Pancreas (tissue), 10 donors: ENCODE data around the gene ALK. TPM values are rescaled to one million over a fixed set of nuclear protein-coding genes. Genes with fewer than 3 reads are reported as not detected.
A peak's percentile ranks its signal among the peaks of the same experiment; 100 is the strongest.

Experiments
- ATAC-seq, 4 donors: fragments of 200-7000 bp; cut with Tn5 transposase; one replicate each; pipeline versions ENCODE4 v1.8.0 to v1.9.1; 2020; ENCODE audit warnings: mild to moderate bottlenecking in 4 of 4, moderate library complexity in 4 of 4
- DNase-seq, 6 donors: peaks; one replicate each; pipeline ENCODE4 v3.0.0-alpha.2; 2020
- FAIRE-seq: peaks from 2 replicates; lab custom pipeline; 2012; peaks lifted over from hg19 to GRCh38; lab: Jason Lieb, UNC
- H3K27ac ChIP-seq, 4 donors: fragments of 200-600 bp; sonication (generic); 1 replicate in 3 of 4; 2 replicates in 1 of 4; pipeline versions ENCODE4 v1.5.0 to v1.8.0; 2020
- H3K27me3 ChIP-seq, 4 donors: fragments of 200-600 bp; one replicate each; pipeline ENCODE4 v1.8.0; 2021
- H3K36me3 ChIP-seq, 3 donors: fragments of 200-600 bp; sonication (generic) in 1 of 3; one replicate each; pipeline versions ENCODE4 v1.5.0 to v1.8.0; 2020 to 2021
- H3K4me1 ChIP-seq, 3 donors: fragments of 200-600 bp; one replicate each; pipeline ENCODE4 v1.8.0; 2021
- H3K4me3 ChIP-seq, 4 donors: fragments of 200-600 bp; sonication (generic) in 2 of 4; one replicate each; pipeline versions ENCODE4 v1.5.0 to v1.8.0; 2020 to 2021
- H3K9me3 ChIP-seq, 4 donors: fragments of 200-600 bp; one replicate each; pipeline ENCODE4 v1.8.0; 2021
- WGBS, 2 donors: extraction: QIAGEN DNeasy Blood & Tissue Kit; methylation state at CpG; one replicate each; pipeline ENCODE4 v1.1.7; 2013; 5-methylcytosine and 5-hydroxymethylcytosine counted together
- intact Hi-C, 3 donors: fragments of 100-400 bp; cut with DNase I; formaldehyde crosslinking; loops; one replicate each; pipeline versions ENCODE4 v1.11.1 to v1.14.2; 2022
- polyA plus RNA-seq, 2 donors: library from polyadenylated mRNA; stranded (reverse); fragments of 200-250 nt; gene quantifications; one replicate each; pipeline ENCODE4 v1.2.3, GENCODE V29; 2013
- total RNA-seq, 6 donors: library from RNA; stranded (reverse); fragmentation: NEBNext Ultra II Directional in 4 of 6; extraction: Animal tissue kit (Norgen Biotek cat#: 25700) in 4 of 6; gene quantifications; one replicate each; pipeline versions ENCODE4 v1.2.1 to v1.2.4, GENCODE V29; 2021 to 2023
- TF ChIP-seq, protein P1 (sequence below), 4 donors: fragments of 200-600 bp; sonication (generic) in 3 of 4; IDR thresholded peaks; one replicate each; pipeline versions ENCODE4 v1.5.0 to v1.8.0; 2021; ENCODE audit warnings: antibody characterized with exemption in 4 of 4
- donor health status: healthy with polysubstance abuse.
- donor health status: DM: no; HTN: no; CAD: no; lungs with moderate emphysema.
- donor health status: DM: no; HTN: no; CAD: no.
- donor health status: control.
- donor health status: control.
- donor health status: Bipolar disorder and iron deficiency.
- donor health status: DM: yes; HTN: yes; CAD: no.
- donor health status: DM: no; HTN: no; CAD: no.
- donor health status: DM: no; HTN: no; CAD: no.
- donor health status: DM: yes; HTN: yes; CAD: no.

Gene ALK
- total and polyA plus RNA-seq, 8 donors: 0.05 to 0.17 (median 0.09) TPM; not detected in 2

DNA sequence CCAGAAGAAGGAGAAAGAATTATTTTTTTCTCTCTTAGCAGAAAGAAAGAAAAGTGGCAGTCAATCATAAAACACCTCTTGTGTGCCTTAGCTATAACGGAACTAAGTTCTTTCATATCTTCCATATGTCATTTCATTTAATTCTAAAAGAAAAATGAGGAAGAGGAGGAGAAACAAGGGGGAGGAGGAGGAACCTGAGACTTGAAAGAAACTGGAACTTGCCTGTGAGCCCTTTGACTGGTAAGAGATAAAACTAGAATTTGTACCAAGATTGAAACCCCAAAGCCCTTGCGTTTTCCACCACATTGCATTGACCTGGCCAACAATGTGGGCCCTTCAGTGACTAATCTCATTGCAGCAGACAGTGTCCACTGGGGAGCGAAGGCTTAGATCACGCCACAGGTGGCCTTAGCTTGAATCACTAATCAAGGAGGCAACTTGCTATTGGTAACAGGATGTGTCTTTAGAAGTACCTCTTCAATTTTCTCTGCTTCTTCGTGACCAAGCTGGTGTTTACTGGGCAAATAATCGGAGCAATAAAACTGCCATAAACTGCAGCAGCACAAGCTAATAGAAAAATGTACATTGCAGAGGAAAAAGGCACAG is 498.2 kb downstream of the ALK start:
- FAIRE-seq (no peak), DNase-seq (no peak), ATAC-seq (no peak)
- intact Hi-C loops: no loop called here
- no peaks in the 10 kb centered on the region for H3K4me1 ChIP-seq
- no peak overlapping the region for H3K4me3 ChIP-seq
- H3K9me3 ChIP-seq: no peaks in the 10 kb centered on the region
- H3K36me3 ChIP-seq: no peaks in the 10 kb centered on the region
- H3K27ac ChIP-seq: no peak overlapping the region
- WGBS, 2 donors: 64 to 65% methylated on average over 6 of the region's 6 CpGs
- TF ChIP-seq, protein P1, sequence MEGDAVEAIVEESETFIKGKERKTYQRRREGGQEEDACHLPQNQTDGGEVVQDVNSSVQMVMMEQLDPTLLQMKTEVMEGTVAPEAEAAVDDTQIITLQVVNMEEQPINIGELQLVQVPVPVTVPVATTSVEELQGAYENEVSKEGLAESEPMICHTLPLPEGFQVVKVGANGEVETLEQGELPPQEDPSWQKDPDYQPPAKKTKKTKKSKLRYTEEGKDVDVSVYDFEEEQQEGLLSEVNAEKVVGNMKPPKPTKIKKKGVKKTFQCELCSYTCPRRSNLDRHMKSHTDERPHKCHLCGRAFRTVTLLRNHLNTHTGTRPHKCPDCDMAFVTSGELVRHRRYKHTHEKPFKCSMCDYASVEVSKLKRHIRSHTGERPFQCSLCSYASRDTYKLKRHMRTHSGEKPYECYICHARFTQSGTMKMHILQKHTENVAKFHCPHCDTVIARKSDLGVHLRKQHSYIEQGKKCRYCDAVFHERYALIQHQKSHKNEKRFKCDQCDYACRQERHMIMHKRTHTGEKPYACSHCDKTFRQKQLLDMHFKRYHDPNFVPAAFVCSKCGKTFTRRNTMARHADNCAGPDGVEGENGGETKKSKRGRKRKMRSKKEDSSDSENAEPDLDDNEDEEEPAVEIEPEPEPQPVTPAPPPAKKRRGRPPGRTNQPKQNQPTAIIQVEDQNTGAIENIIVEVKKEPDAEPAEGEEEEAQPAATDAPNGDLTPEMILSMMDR (IDR thresholded peaks at IDR 0.05): no peak
- H3K27me3 ChIP-seq: no peaks in the 10 kb centered on the region

DNA sequence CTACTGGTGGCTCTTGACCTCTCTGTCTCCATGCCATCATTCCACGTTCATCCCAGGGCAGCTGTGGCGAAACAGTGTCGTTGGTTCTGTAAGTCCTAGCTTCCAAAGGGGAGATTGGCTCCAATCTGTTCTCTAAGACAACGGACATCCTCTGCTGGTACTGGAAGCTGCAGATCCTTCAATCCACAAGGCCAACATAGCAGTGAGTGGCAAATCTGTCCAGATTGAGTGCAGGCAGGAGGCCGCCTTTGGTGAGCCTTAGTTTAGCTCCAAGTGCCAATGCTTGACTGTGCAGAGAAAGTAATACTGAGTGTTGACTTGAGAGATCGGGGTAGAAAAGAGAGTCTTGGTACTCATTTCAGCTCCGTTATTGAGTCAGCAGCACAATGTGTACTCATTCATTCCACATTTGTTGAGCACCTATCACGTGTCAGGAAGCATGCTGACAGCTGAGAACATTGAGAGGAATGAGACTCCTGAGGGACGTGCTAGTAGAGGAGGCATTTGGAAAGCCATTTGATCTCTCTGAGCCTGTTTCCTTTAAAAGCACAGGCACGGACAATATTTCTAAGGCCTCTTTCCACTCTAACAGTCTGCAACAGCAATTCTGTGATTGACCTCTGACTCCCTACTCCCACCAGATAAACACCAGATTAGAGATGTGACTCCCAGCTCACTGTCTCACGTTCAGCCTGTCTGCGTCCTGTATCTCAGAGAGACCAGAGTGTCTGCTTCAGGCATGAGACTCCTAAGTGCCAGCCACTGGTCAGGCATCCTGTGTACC is 500.2 kb downstream of the ALK start:
- Histone ChIP-seq H3K9me3 (no peaks in the 10 kb centered on the region), H3K27me3 (no peaks in the 10 kb centered on the region), H3K27ac (no peak overlapping the region), H3K4me1 (no peaks in the 10 kb centered on the region), H3K36me3 (no peaks in the 10 kb centered on the region), H3K4me3 (no peak overlapping the region)
- TF ChIP-seq, protein P1 (IDR thresholded peaks at IDR 0.05): no peak
- intact Hi-C loops: no loop called here
- no peak for DNase-seq
- ATAC-seq: peak in 1 of 4 donors; percentile 32
- 83 to 88% methylated on average over 12 of the region's 12 CpGs for WGBS, 2 donors
- no peak for FAIRE-seq

- H3K27ac ChIP-seq: no peak overlapping the region
- intact Hi-C loops: no loop called here
- no peaks in the 10 kb centered on the region for H3K4me1 ChIP-seq
- H3K36me3 ChIP-seq: no peaks in the 10 kb centered on the region
- ATAC-seq (no peak), FAIRE-seq (no peak), DNase-seq (no peak)
- no peaks in the 10 kb centered on the region for H3K9me3 ChIP-seq
- 79 to 81% methylated on average over 10 of the region's 10 CpGs for WGBS, 2 donors
- no peak overlapping the region for H3K4me3 ChIP-seq
- no peaks in the 10 kb centered on the region for H3K27me3 ChIP-seq
- TF ChIP-seq, protein P1 (IDR thresholded peaks at IDR 0.05): no peak
Observed at GRCh38 chr2:29420464-29420863, 500.9 kb downstream of the ALK start.

DNA sequence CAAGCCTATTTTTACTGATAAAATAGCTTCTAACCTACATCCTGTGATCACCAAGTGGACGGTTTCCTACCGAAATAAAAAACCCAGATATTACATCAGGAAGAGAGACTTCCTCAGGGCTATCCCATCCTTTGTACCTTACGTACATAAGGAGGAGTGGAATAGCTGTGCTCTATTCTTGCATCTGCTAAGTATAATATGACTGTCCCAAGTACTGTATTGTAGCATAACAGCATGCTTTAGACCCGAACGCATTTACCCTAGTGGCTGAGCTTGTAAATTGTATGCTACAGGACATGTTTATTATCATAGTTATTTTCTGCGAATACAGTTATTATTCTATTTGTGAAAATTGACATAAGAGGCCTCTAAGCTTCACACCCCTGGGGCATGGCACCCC is 503.8 kb downstream of the ALK start:
- H3K9me3 ChIP-seq: no peaks in the 10 kb centered on the region
- TF ChIP-seq, protein P1 (IDR thresholded peaks at IDR 0.05): no peak
- no peaks in the 10 kb centered on the region for H3K4me1 ChIP-seq
- 91 to 93% methylated on average over 6 of the region's 6 CpGs for WGBS, 2 donors
- FAIRE-seq (no peak), ATAC-seq (no peak), DNase-seq (no peak)
- H3K4me3 ChIP-seq: no peak overlapping the region
- no peaks in the 10 kb centered on the region for H3K36me3 ChIP-seq
- intact Hi-C loops: no loop called here
- H3K27ac ChIP-seq: no peak overlapping the region
- H3K27me3 ChIP-seq: no peaks in the 10 kb centered on the region
